Nucleus accumbens (tissue), 56 donors: ENCODE measurements around the gene CDNF.
"Not testable (repeated sequence)": the region's sequence is repeated elsewhere in the genome, so short reads cannot be mapped to it uniquely, and the experiment has no call there.

Source experiments
- DNase-seq, 56 donors: peaks; one replicate each; lab custom pipeline; 2025; lab: John Stamatoyannopoulos, UW

The CDNF gene

DNA sequence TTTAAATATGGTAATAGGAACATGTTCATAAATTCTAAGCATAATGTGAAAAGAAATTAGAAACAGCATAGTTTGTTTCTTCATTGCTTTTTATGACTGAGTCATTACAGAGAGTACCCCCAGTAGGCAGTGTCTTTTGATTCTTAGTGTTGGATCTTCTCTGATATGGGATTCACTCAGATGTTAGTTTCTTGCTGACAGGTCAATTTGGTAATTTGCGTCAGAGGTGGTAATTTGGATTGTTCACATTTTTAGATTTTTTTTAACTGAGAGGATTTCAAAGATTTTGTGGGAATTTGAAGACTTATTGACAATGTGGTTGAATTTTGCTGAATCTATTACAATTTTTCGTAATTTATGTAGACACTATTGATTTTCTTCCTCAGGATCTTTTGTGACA is 2.3 kb upstream of the CDNF start:
- no peak for DNase-seq

DNA sequence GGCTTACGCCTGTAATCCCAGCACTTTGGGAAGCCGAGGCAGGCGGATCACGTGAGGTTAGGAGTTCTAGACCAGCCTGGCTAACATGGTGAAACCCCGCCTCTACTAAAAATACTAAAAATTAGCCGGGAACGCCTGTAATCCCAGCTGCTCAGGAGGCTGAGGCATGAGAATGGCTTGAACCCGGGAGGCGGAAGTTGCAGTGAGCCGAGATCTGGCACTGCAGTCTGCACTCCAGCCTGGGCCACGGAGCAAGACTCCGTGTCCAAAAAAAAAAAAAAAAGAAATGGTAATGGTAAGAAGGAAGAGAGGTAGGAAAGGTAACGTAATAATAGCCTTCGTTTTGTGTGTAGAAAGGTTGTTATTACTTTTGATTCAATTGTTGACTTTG is 1.5 kb upstream of the CDNF start:
- peak in 2 of 56 donors; percentile 18 to 24 for DNase-seq

DNA sequence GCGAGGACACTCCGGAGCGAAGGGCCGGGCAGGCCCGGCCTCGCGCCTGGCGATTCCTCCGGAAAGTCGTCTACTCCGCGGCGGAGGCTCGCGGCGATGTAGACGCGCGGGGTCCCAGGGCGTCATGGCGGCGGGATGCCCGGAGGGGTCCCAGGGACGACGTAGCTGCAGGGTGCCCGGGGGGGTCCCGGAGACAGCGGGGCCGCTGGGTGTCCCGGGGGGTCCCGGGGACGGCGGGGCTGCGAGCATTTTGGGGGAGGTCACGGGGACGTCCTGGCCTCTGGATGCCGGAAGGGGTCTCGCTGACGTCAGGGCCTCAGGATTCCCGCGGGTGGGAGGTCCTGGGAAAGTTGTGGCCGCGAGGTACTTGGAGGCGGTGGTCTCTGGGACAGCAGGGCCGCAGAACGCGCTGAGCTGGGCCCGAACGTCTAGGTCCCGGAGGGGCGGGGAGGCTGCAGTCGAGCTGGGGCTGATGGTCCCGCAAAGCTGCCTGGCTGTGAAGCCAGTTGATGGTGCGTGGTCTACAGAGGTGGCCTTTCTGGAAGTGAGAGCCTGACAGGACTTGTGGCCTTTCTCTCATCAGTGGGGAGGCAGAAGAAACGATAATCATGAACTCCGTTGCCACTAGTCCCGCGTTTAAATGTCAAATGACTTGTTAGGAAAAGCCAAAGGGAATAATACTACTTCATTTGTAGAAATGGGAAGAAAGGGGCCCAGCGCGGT is 906 bp upstream of the CDNF start:
- DNase-seq = peak in 16 of 56 donors; percentile 13 to 54 (median 26)

DNA sequence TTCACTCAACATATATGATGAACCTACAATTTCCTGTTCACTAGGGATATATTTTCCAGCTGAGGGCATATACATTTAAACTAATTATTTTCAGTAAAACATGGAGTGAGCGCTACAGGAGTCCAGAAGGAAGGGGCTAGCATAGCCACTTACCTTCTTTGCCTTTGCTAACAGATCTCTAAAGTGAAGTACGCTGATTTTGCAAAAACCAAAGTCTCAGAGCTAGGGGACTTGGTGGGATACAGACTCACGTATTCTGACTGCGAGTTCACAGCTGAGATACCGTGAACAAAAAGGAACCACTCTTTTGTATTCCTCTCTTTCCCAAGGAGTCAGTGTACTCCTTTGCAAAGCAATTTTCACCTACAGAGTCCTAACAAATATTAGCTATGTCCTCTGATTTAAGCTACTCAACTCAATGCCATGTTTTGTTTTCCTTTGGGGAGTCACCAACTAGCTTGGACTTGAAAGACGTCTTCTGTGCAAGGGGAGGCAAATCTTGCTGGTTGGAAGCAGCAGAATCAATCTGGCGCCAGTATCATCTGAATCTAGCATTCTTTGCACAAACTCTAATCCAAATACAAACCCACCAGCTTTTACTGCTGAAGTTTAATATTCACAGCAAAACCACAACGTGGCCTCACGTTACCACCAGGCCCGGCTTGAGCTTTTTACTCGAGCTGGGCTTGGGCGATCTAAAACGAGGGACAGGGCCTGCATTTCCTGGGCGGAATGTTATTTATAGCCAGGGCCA is 657 bp downstream of the CDNF start:
- DNase-seq = no peak

DNA sequence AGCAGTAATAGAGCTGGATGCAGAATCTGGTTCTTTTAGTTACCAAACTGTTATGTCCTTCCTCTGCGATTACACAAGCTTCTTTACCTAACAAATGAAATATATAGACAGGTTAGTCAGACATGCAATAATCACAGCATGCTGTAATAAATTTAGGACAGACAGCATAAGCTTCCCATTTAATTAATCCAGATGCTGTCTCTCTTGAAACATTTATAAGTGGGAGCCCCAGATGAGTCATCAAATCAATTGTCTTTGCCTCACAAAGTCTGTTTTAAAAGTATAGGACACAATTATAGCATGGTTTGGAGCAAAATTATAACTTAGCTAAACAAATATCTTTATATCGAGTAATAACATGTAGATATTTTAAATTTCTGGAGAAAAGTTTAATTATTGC is 1.6 kb downstream of the CDNF start:
- DNase-seq = no peak

DNA sequence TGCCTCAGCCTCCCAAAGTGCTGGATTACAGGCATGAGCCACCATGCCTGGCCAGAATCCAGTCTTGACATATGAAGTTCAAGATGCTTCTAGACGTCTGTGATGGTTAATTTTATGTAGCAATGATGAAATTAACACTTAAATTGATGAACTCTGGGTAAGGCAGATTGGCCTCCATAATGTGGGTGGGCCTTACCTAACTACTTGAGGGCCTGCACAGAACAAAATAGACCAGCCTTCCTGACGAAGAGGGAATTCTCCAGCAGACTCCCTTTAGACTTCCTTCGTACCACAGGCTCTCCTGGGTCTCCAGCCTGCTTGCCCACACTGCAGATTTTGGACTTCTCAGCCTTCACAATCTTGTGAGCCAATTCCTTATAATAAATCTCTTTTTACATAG is 4.7 kb downstream of the CDNF start:
- DNase-seq = no peak

DNA sequence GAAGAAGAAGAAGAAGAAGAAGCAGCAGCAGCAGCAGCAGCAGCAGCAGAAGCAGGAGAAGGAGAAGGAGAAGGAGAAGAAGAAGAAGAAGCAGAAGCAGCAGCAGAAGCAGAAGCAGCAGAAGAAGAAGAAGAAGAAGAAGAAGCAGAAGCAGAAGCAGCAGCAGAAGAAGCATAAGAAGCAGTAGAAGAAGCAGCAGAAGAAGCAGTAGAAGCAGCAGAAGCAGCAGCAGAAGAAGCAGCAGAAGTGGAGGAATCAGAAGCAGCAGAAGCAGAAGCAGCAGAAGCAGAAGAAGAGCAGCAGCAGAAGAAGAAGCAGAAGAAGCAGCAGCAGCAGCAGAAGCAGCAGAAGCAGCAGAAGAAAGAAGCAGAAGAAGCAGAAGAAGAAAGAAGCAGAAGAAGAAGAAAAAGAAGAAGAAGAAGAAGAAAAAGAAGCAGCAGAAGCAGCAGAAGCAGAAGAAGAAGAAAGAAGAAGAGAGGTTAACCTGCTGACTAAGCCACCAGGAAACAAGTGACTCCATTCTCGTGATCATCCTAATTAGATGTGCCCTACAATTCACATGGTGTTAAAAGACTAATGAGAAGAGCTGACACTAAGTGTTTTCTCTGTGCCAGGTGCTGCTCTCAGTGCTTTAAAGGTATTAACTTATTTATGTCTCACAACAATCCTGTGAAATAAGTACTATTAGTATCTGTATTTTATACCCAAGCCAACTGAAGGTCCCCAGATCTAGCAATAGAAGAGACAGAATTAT is 11.6 kb downstream of the CDNF start:
- no peak for DNase-seq

DNA sequence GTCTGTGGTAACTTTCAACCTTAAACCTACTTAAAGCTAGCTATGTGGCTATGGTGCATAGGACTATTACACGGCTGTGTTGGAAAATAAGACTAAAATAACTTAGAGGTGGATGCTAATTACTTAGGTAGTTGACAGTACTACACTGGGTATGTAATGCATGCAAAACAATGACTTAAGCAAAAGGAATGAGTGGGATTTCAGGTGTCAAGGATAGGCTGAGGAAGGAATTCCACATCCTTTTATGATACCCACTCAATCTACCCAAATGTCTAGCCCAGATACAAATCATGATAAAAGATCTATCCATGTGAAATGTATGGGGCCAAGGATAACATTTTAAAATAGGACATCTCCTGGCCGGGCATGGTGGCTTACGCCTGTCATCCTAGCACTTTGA is 13.9 kb downstream of the CDNF start:
- no peak for DNase-seq

DNA sequence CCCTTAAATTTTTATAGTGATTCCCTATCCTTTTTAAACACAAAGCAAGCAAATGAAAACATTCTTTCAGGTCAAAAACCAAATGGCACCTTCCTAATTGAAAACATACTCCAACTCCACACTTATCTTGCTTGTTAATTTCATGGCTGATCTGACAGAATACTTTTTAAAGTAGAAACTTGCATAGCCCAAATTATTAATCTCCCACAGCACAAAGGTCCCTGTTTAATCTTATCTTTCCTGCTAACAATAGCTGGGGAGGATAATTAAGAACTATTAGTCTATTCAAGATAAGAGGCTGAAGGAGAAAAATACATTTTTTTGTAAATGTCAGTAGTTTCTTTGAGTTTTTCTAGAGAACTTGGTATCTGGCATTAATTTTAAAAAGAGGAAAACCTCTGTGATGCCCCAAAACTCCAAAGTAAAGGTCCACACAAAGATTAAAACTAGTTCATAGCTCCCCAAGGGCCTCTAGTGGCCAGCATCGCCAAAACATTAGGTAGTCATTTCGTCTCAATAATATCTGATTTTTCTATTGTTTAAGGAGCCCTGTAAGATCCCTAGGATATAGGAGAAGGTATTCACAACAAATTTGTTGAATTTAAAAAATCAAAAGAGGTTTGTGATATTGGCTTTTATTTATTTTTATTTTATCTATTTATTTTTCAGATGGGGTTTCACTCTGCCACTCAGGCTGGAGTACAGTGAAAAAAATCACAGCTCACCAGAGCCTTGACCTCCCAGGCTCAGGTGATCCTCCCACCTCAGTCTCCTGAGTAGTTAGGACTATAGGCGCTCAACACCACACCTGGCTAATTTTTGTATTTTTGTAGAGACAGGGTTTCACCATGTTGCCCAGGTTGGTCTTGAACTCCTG is 14.7 kb downstream of the CDNF start:
- DNase-seq = peak in 13 of 56 donors; percentile 0 to 56 (median 5)

DNA sequence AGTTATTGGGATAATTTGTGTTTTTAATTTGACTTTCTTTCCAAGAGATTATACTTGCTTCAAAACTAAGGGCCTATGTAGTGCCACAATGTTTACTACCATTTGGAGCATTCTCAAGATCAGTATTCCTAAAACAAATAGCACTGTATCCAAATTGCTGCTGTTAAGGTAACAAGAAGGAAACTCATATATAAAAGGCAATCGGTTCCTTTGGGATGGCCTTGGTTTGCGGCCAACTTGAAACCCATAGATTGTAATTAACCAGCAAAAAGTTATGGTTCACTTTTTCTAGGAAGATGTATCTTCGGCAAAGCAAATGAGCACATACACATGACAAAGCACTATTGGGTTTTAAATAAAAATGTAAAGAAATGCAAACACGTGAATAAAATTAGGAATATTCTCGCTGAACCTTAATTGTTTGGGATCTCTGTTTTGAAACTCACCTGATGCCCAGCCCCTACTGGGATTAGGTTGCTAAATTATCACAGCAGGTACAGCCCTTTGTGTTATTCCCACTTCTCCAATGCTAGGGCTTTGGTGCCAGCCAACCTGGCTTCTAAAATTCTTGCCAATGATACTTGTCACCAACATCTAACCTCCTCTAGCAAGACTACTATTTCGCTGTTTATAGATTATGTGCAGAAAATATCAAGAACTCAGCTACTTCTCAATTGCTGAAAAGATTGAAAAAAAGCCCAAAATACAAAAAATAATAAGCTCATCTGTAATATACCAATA is 16.0 kb downstream of the CDNF start:
- DNase-seq = no peak

DNA sequence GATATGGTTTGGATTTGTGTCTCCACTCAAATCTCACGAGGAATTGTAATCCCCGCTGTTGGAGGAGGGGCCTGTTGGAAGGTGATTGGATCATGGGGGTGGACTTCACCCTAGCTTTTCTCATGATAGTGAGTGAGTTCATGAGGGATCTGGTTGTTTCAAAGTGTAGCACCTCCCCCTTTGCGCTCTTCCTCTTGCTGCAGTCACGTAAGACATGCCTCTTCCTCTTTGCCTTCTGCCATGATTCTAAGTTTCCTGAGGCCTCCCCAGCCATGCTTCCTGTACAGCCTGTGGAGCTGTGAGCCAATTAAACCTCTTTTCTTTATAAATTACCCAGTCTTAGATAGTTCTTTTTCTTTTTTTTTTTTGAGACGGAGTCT is 17.1 kb downstream of the CDNF start:
- no peak for DNase-seq

DNA sequence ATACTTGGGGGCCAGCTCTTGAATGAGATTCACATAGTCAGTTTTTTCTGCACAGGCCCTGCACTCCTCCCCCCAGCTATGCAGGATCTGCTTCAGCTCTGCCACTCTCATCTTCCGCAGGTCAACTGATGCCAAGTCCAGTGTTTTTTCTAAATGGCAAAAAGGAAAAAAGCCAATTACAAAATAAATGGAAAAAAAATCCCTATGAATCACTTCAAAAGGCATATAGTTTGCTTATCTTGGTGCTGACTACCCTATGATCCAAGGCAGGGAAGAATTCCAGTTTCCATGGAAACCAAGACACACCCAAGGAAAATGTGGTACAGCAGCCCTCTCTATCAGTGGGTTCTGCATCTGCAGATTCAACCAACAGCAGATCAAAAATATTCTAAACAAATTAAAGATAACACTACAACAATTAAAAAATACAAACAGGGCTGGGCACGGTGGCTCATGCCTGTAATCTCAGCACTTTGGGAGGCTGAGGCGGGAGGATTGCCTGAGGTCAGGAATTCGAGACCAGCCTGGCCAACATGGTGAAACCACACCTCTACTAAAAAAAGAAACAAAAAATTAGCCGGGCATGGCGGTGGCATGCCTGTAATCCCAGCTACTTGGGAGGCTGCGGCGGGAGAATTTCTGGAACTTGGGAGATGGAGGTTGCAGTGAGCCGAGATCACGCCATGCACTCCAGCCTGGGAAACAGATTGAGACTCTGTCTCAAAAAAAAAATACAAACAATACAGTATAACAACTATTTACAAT is 17.6 kb downstream of the CDNF start:
- peak in 6 of 56 donors; percentile 2 to 30 (median 8) for DNase-seq

DNA sequence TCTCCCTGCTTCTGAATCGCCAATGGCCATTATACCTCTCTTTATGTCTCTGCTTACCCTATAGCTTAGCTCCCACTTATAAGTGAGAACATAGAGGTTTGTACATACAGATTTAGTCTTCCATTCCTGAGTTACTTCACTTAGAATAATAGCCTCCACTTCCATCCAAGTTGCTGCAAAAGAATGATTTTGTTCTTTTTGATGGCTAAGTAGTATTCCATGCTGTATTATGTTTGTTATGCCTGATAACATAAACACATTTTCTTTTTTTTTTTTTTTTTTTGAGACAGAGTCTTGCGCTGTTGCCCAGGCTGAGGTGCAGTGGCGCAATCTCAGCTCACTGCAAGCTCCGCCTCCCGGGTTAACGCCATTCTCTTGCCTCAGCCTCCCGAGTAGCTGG is 21.1 kb downstream of the CDNF start:
- not testable (repeated sequence) for DNase-seq

DNA sequence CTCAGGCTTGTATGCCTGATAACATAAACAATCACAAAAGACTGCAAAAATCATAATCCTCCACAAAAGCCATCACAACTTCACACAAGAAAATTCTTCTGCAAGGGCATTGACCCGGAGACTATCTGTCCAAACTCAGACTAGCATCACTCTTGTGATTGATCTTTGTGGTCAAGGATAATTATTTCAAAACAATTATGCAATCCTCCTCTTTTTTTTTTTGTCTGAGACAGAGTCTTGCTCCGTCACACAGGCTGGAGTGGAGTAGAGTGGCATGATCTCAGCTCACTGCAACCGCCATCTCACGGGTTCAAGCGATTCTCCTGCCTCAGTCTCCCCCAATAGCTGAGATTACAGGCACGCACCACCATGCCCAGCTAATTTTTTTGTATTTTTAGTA is 22.2 kb downstream of the CDNF start:
- no peak for DNase-seq

DNA sequence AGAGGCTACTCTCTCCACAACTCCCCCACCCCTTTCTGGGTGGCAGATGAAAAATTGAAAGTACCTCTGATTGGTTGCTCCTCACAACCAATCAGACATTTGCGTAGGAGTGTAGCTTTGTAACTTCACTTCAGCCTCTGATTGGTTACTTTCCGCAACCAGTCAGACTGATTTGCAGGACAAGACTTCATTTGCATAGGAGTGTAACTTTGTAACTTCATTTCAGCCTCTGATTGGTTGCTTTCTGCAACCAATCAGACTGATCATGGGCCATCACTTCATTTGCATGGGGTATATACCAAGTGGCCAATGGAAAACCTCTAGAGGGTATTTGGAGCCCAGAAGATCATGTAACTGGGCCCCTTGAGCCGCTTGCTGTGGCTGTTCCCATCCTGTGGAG is 25.6 kb downstream of the CDNF start:
- no peak for DNase-seq

DNA sequence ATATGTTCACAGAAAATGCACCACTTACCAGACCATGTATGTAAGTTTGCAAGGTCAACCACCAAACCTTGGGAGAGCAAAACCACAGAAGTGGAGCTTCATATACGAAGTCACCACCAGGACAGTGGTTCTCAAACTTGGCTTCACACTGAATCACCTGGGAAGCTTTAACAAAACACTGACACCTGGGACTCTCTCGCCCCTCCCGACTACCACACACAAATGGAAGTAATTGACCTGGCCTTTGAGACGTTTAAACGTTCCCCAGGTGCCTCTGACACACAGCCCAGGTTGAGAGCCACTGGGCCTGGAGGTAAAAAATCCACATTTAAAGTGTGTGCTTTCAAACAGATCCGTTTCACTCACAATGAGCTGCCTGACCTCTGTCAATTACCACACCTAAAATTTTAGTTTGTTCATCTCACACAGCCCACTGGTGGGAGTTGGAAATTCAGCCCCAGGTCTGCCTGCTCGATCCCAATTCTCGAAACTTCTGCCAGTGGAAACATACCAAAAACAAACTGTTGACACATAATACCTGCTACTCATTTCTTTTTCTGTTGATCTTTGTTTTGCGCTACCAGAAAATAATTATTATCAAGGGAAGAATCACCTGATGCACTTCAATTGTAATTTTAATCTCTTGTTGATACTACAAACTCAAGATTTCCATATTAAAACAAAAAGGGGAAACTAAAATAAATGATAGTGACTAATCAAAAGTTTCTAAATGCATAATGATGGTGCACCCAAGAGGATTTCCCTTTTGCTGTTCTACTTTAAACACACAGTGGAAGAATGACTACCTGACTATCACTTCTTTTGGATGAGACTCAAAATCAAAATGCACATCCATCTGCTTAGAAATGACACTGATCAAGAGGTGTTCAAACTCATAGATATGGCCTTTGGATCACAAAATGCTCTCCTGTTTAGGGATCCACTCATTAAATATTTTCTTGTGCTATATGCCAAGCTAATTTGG is 26.6 kb downstream of the CDNF start:
- no peak for DNase-seq

DNA sequence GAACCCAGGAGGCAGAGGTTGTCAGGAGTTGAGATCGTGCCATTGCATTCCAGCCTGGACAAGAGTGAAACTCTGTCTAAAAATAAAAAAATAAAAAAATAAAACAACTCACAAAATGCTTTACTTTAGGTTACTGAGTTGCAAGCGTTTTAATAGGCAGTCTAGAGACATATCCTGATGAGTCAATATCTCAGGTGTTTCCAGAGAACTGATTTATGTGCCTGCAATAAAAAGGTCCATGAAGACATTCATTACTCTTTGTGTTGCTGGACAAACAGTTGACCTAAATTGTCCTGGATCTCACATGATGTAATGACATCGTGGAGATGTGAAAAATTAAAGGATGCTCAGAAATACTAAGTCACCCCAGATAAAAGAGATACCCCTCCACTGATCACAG is 31.5 kb downstream of the CDNF start:
- no peak for DNase-seq

DNA sequence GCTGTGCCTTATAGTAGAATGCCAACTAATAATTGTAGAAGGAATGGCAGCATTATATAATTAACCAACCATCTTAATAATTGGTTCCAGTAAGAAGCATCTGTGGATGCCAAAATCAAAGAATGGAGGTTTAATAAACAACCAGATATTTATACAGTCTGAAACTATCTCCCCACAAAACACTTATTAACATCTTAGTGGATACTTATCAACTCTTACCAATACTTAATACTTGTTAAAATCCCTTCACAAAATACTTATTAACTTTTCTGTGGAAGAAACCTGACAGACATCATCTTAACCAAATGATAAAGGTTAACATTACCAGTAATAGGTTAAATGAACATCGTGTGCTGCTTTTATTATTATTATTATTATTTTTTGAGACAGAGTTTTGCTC is 34.0 kb downstream of the CDNF start:
- no peak for DNase-seq
